ENCODE measurements around the gene C22orf15.

The C22orf15 gene

GRCh38 chr22:23751441-23751996, 11.3 kb upstream of the C22orf15 start:
- no peak for DNase-seq

- peak; percentile 68 for DNase-seq
These were observed 10.6 kb upstream of the C22orf15 start for GRCh38 chr22:23752090-23752691.

DNA sequence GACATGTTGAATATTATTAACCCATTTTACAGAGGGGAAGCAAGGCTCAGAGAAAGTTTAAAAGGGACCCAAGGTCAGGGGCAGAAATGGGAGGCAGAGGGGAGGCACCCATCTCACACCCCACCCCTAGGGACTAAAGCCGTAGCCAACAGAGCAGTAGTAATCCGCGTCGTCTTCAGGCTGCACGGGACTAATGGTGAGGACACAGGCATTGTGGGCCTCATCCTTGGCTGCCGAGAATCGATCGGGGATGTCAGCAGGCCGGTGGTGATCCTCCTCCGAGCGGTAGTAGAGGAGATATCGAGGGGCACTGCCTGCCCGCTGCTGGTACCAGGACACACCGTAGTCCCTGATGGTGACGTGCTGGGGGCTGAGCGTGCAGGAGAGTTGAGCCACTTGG, 10.0 kb upstream of the C22orf15 start:
- DNase-seq = no peak

- no peak for DNase-seq
These were observed 9.4 kb upstream of the C22orf15 start for GRCh38 chr22:23753385-23753784.

DNA sequence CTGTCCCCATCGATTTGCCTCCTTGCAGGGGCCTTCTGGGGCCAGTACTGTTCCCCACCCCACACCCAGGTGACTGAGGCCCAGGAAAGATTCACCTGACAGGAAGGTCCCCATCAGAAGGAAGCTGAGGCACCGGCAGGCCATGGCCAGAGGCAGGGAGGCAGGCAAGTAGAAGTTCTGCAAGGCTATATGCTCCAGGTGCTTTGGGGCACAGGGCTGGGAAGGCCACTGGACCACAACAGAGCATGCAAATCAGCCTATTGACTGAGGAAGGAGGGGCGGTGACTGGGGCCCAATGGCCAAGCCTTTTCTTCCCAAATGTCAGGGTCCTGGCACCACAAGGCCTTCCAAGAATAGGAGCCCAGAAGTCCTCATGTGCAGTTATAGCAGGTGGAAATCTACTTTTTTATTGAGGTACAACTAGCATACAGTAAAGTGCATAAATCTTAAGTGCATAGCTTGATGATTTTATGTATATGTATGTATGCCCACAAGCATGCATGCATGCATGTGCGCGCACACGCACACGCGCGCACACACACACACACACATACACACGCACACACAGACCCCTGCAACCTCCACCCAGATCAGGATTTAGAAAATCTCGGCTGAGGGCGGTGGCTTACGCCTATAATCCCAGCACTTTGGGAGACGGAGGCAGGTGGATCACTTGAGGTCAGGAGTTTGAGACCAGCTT, 8.4 kb upstream of the C22orf15 start, which contains the start of gene VPREB3:
Gene VPREB3 (minus strand): TSS at position 206 of the 700 bp plus-strand sequence. CDS start 62 bp downstream, at position 144.
- DNase-seq = no peak

GRCh38 chr22:23754980-23755636, 7.7 kb upstream of the C22orf15 start:
- DNase-seq = no peak

DNA sequence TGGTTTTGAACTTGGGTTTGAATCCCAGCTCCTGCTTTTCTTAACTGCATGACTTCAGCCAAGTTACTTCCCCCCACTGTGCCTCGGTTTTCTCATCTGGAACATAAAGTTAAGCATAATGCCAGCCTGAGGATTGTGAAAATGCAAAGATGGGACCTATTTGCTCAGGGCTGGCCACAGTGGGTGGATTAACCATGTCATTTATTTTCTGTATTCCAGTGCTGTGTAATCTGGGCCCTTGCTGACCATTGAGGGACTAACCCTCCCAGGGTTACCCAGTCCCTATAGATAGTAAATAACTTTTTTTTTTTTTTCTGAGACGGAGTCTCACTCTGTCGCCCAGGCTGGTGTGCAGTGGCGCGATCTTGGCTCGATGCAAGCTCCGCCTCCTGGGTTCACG, 7.1 kb upstream of the C22orf15 start:
- no peak for DNase-seq

DNA sequence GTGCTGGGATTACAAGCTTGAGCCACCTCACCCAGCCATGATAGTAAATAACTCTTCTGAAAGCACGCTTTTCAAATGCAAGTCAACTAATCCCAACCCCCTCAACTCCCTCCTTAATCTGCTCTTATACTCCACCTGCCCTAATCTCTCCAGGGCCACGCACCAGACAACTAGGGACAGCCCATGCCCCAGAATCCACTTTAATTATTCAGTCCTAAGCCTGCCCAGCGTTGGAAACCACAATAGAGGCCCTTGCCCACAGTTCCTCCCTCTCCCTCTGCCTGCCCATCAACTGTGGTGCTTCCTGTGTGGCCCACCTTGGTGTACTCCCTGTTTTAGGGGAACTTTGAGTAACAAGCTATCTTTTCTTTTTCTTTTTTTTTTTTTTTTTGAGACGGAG, 5.9 kb upstream of the C22orf15 start:
- no peak for DNase-seq

- no peak for DNase-seq
These were observed 3.2 kb upstream of the C22orf15 start for GRCh38 chr22:23759566-23759965.

- DNase-seq = no peak
These were observed 2.7 kb upstream of the C22orf15 start for GRCh38 chr22:23760056-23760455.

GRCh38 chr22:23763579-23763945, 772 bp downstream of the C22orf15 start:
- no peak for DNase-seq

- DNase-seq = no peak
These were observed 1.2 kb downstream of the C22orf15 start for GRCh38 chr22:23763954-23764353.

DNA sequence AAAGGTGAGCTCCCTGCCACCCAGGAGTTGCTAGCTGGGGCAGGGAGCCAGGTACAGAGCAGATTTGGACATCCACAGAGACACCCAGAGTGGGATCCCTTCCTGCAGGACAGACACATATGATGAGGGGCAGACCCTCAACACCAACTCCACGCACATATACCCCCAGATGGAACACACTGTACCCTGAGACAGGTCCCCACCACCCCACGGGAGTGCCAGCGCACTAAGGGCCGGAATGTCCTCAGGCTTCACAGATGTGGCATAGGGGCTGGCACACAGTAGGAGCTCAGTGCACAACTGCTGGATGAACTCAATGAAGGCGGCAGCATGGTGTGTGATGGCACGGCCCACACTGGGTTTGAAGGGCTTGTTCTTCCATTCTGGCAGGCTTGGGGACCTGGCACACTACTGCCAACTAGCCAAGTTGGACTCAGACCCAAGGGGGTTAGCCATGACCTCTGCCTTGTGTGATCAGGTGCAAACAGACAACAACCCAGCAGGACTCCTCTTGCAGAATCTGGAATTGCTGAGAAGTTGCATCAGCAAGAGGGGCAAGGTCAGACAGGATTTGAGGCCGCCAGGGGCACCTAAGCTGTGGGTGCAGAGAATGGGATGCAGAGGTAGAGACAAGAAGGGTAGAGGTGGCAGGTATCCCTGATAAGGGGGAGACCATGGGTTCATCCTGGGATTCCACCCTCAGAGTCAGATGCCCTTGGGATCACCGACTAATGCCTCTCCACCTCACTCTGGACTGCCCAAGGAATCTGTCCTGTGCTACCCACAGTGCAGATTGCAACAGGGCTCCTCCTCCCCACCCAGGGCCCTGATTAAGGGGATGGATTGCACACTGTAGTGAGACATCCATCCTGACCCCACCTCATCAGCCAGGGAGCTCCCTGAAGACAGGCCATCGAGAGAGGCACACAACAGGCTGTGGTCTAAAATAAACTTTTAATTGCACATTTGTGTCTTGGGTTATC, 2.4 kb downstream of the C22orf15 start:
- DNase-seq = no peak

DNA sequence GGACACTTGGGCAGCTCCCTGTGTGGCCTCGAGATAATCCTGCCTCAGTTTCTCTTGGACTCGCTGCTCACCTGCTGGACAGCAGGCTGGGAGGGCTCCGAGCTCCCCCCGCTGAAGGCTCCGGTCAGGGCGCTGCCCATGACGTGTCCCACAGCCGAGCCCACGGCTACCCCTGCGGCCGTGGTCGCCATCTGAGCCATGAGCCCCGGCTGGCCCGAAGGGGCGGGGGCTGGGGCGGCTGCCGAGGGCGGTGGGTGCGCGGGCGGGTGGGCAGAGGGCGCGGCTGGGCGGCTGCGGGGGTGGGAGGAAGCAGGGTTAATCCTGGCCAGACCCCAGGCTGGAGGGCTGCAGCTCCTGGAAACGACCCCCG, 4.5 kb downstream of the C22orf15 start:
- no peak for DNase-seq

DNA sequence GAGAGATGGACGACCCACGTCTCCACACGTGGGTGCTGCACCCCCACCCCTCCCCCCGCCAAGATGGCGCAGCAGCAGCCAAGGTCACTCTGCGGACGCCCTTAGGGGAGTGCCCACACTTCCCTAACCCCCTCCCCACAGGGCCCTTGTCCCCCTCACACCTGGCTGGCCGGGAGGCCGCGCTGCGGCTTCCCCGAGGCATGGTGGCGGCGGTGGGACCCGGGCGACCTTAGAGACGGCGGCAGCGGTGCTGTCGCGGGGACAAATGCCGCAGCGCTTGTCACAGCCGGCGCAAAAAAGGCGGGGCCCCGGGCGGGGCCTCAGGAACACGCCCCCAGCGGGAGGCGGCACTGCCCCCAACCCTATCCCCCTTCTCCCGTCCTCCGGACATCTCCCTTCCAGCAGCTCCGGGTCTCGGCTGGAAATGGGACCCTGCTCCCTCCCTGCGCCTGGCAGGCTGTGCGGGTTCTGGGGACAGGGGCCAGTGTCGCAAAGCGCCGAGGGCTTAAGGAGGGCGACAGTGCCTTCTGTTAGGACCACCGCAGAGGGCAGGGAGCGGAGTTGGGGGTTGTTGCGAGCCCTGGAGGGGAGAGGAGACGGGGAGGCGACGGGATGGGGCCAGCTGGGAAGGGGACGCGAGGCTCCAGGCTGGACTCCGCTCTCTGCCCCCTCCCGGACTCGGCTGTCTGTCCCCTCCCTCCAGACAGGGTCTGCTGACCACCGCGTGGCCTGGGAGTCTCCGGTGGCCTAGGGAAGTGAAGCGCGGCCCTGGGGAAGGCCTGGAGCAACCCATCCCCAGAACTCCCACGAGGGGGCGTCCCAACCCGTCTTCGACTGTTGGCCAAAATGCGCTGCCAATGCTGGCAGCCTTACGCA, 5.1 kb downstream of the C22orf15 start, which contains the start of gene CHCHD10:
Gene CHCHD10 (minus strand): TSS at position 300 of the 876 bp plus-strand sequence. CDS start 98 bp downstream, at position 202.
- peak; percentile 87 for DNase-seq

DNA sequence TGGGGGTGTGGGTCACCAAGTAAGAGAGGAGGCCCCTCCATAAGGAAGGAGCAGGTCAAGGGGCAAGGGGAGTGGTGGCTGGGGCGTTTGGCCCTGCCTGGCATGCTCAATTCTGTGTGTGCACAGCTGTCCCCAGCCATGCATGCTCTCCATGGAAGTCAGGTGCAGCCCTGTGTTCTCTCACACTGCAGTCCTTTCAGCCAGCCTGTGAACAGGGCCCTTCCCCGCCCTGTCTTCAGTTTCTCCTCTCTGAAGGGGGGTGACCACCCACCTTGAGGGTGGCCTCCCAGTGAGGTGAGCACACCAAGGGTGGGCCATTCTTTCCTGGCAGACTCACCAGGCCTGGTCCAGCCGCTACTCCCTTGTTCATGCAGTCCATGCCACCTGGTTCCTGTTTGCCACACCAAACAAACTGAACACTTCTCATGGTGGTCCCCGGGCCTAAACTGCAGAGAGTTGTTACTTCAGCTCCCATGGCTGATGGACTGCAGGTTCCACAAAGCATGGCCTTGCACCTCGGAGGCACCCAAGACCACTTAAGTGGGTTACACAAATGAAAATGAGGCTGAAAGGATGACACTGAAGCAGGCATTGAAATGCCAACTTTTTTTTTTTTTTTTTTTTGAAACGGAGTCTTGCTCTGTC, 6.7 kb downstream of the C22orf15 start:
- no peak for DNase-seq

DNA sequence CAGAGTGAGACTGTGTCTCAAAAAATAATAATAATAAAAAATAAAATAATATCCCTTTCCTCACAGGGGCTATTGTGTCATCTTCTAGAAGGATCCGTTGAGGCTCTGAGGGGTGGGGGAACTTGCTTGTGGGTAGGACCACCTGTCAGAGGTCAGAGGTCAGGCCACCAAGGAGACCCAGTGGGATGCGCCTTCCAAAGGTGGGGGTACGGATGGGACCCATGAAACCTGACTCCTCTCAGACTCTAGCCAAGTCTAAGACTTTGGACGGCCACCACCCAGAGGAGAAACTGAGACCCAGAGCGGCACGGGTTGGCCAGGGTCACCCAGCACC, 9.5 kb downstream of the C22orf15 start:
- no peak for DNase-seq

DNA sequence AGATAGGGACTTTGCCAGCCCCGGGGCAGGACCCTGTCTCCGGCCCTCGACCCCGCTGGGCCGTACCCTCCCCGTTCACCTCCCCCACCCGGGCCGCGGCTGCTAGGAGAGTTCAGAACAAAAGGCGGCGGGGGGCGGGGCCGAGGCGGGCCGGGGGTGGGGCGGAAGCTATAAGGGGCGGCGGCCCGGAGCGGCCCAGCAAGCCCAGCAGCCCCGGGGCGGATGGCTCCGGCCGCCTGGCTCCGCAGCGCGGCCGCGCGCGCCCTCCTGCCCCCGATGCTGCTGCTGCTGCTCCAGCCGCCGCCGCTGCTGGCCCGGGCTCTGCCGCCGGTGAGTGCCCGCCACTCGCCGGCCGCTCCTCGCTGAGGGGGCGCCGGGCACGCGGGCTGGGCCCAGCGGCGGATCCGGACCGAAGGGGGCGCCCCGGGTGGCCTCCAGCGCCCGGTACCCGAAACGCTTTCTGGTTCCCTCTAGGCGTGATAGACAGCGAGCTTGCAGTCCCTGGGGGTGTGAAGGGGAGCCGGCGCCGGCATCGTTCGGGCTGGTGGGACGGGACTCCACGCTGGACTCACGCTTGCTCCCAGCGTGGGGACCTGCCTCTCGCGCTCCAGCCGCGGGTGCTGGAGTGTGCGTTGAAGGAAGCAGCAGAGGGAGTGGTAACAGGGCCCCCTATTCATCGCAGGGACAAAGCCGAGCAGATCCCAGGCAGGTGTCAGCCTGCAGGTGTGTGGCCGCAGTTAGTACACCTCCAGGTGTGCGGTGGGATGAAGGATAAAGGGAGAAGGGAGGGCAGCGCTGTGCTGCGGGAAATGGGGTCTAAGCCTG, 10.1 kb downstream of the C22orf15 start, which contains the start of gene MMP11:
Gene MMP11 (plus strand): TSS at position 201 of the 825 bp plus-strand sequence. CDS start 22 bp downstream, at position 223.
- peak; percentile 76 for DNase-seq

DNA sequence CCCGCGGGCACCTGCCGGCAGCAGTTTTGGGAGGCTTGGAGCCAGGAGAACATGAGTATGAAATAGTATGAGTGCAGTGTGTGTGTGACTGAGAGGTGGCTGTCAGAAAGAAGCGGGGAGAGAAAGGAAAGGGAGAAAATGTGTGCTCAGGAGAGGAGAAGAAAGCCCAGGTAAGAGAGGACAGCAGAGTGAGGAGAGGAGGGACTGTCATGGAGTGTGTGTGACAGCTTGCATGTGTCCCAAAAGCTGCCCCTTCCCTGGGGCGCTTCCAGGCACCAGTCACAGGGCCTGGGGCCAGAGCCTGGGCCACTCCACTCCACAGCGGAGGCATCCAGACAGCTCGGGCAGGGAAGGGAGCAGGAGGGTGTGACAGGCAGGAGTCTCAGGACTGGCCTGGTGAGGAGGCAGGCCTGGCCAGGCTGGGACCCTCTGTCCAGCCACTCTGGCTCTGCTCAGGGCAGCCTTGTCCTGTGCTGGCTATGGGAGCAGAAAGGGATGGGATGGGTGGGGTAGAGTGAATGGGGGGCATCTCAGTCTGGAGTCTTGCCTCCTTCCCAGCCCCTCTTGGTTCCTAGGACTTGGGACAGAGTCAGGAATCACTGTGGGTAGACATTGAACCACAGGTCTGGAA, 10.8 kb downstream of the C22orf15 start:
- no peak for DNase-seq
